Neural progenitor cell (in vitro differentiated cells): ENCODE measurements around the gene C6orf132. TPM values are rescaled to one million over a fixed set of nuclear protein-coding genes. Genes with fewer than 3 reads are reported as not detected.
A peak's percentile ranks its signal among the peaks of the same experiment; 100 is the strongest.
"Not testable (repeated sequence)": the region's sequence is repeated elsewhere in the genome, so short reads cannot be mapped to it uniquely, and the experiment has no call there.

Source experiments
- DNase-seq: peaks from one replicate; pipeline ENCODE4 v3.0.0-alpha.2; 2016; ENCODE audit warnings: low spot score
- H2AFZ ChIP-seq: fragments of 200-600 bp; sonication (generic); replicated peaks from 2 replicates; pipeline ENCODE4 v1.6.1; 2016; ENCODE audit warnings: antibody characterized with exemption
- H3F3A ChIP-seq: fragments of 200-600 bp; sonication (generic); 2 replicates; pipeline ENCODE4 v1.6.1; 2016; ENCODE audit warnings: antibody characterized with exemption, low read depth
- H3K27ac ChIP-seq: fragments of 200-600 bp; sonication (generic); 2 replicates; pipeline ENCODE4 v1.5.1; 2016; ENCODE audit warnings: mild to moderate bottlenecking
- H3K27me3 ChIP-seq: fragments of 200-600 bp; sonication (generic); 2 replicates; pipeline ENCODE4 v1.6.1; 2016; ENCODE audit warnings: mild to moderate bottlenecking, moderate library complexity
- H3K36me3 ChIP-seq: fragments of 200-600 bp; sonication (generic); 2 replicates; pipeline ENCODE4 v1.5.1; 2016
- H3K4me1 ChIP-seq: fragments of 200-600 bp; sonication (generic); 2 replicates; pipeline ENCODE4 v1.6.1; 2016; ENCODE audit warnings: mixed run types
- H3K4me2 ChIP-seq: fragments of 200-600 bp; sonication (generic); 2 replicates; pipeline ENCODE4 v1.6.1; 2016
- H3K4me3 ChIP-seq: fragments of 200-600 bp; sonication (generic); 2 replicates; pipeline ENCODE4 v1.5.1; 2016
- H3K79me2 ChIP-seq: fragments of 200-600 bp; sonication (generic); 2 replicates; pipeline ENCODE4 v1.6.1; 2016; ENCODE audit warnings: low read depth
- H3K9ac ChIP-seq: fragments of 200-600 bp; sonication (generic); 2 replicates; pipeline ENCODE4 v1.6.1; 2016
- H3K9me3 ChIP-seq: fragments of 200-600 bp; sonication (generic); 2 replicates; pipeline ENCODE4 v1.5.1; 2016; ENCODE audit warnings: low read depth
- H4K20me1 ChIP-seq: fragments of 200-600 bp; sonication (generic); 2 replicates; pipeline ENCODE4 v1.6.1; 2016; ENCODE audit warnings: low read depth
- H3K27ac Mint-ChIP-seq: 3 replicates; pipeline ENCODE4 v1.8.0; 2021; ENCODE audit warnings: mixed read lengths
- H3K27me3 Mint-ChIP-seq: 2 replicates; pipeline ENCODE4 v1.8.0; 2022; ENCODE audit warnings: low read depth, mild to moderate bottlenecking, inconsistent platforms, moderate library complexity, mixed read lengths; ENCODE audit not compliant: insufficient read depth
- H3K36me3 Mint-ChIP-seq: 3 replicates; pipeline ENCODE4 v1.8.0; 2021; ENCODE audit warnings: mixed read lengths
- H3K4me1 Mint-ChIP-seq: 3 replicates; pipeline ENCODE4 v1.8.0; 2021; ENCODE audit warnings: mixed read lengths
- H3K4me3 Mint-ChIP-seq: 3 replicates; pipeline ENCODE4 v1.8.0; 2021; ENCODE audit warnings: mild to moderate bottlenecking, moderate library complexity, mixed read lengths
- H3K9me3 Mint-ChIP-seq: 3 replicates; pipeline ENCODE4 v1.8.0; 2020; ENCODE audit warnings: mixed read lengths
- EZH2 ChIP-seq: fragments of 200-600 bp; sonication (generic); IDR thresholded peaks from 2 replicates; pipeline ENCODE4 v1.6.1; 2017; ENCODE audit warnings: antibody characterized with exemption, mild to moderate bottlenecking, moderate library complexity
- EZH2phosphoT487 ChIP-seq: fragments of 200-600 bp; sonication (generic); IDR thresholded peaks from 2 replicates; pipeline ENCODE4 v1.6.1; 2017; ENCODE audit warnings: antibody characterized with exemption
- total RNA-seq: library from RNA; depleted of rRNA; stranded (reverse); fragments of >200 nt; gene quantifications from 2 replicates; pipeline ENCODE4 v1.2.3, GENCODE V29; 2015; ENCODE audit warnings: low replicate concordance
- TF ChIP-seq, protein P1 (sequence below): fragments of 200-600 bp; sonication (generic); IDR thresholded peaks from 2 replicates; pipeline ENCODE4 v1.5.1; 2017; ENCODE audit warnings: antibody characterized with exemption, mild to moderate bottlenecking

C6orf132 gene
- total RNA-seq, 1 donor from 2014 or later, result 1.8 TPM

GRCh38 chr6:42175860-42176259, 33.4 kb upstream of the C6orf132 start:
- Histone ChIP-seq H3K36me3 (no peaks in the 10 kb centered on the region), H3K4me2 (no peak overlapping the region), H3K79me2 (no peaks in the 10 kb centered on the region), H2AFZ (no peak overlapping the region), H3K27me3 (no peaks in the 10 kb centered on the region), H3K9me3 (no peaks in the 10 kb centered on the region), H3F3A (peaks cover 20% of the 10 kb centered on the region), H3K9ac (no peak overlapping the region), H3K4me1 (no peaks in the 10 kb centered on the region), H3K27ac (no peak overlapping the region), H3K4me3 (no peak overlapping the region), H4K20me1 (no peaks in the 10 kb centered on the region)
- Mint-ChIP-seq H3K27me3 (peaks cover 14% of the 10 kb centered on the region), H3K4me1 (peaks cover 9% of the 10 kb centered on the region), H3K4me3 (no peak overlapping the region), H3K27ac (no peak overlapping the region), H3K36me3 (no peaks in the 10 kb centered on the region), H3K9me3 (no peaks in the 10 kb centered on the region)
- DNase-seq, result peak; percentile 33
- no peak for TF ChIP-seq EZH2
- TF ChIP-seq, protein P1, sequence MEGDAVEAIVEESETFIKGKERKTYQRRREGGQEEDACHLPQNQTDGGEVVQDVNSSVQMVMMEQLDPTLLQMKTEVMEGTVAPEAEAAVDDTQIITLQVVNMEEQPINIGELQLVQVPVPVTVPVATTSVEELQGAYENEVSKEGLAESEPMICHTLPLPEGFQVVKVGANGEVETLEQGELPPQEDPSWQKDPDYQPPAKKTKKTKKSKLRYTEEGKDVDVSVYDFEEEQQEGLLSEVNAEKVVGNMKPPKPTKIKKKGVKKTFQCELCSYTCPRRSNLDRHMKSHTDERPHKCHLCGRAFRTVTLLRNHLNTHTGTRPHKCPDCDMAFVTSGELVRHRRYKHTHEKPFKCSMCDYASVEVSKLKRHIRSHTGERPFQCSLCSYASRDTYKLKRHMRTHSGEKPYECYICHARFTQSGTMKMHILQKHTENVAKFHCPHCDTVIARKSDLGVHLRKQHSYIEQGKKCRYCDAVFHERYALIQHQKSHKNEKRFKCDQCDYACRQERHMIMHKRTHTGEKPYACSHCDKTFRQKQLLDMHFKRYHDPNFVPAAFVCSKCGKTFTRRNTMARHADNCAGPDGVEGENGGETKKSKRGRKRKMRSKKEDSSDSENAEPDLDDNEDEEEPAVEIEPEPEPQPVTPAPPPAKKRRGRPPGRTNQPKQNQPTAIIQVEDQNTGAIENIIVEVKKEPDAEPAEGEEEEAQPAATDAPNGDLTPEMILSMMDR, result peak; percentile 48

- H4K20me1 ChIP-seq, result no peaks in the 10 kb centered on the region
- Mint-ChIP-seq H3K4me1 (peaks cover 4% of the 10 kb centered on the region), H3K36me3 (no peaks in the 10 kb centered on the region), H3K27ac (no peak within 1 kb of the TSS), H3K27me3 (peaks cover 8% of the 10 kb centered on the region), H3K9me3 (no peaks in the 10 kb centered on the region), H3K4me3 (no peak within 1 kb of the TSS)
- no peak within 1 kb of the TSS for H3K27ac ChIP-seq
- H2AFZ ChIP-seq, result no peak within 1 kb of the TSS
- H3K36me3 ChIP-seq, result no peaks in the 10 kb centered on the region
- no peaks in the 10 kb centered on the region for H3K9me3 ChIP-seq
- no peak for TF ChIP-seq EZH2
- TF ChIP-seq, protein P1, result no peak
- TF ChIP-seq EZH2phosphoT487, result no peak
- H3K4me1 ChIP-seq, result no peaks in the 10 kb centered on the region
- no peaks in the 10 kb centered on the region for H3K27me3 ChIP-seq
- DNase-seq, result no peak
- peaks cover 16% of the 10 kb centered on the region for H3F3A ChIP-seq
- H3K79me2 ChIP-seq, result no peaks in the 10 kb centered on the region
- no peak within 1 kb of the TSS for H3K9ac ChIP-seq
- H3K4me2 ChIP-seq, result no peak within 1 kb of the TSS
- no peak within 1 kb of the TSS for H3K4me3 ChIP-seq
Observed at GRCh38 chr6:42173101-42173500, 30.7 kb upstream of the C6orf132 start, which contains the start of gene GUCA1A. TSS of gene GUCA1A (plus strand) at chr6:42173364. CDS start at chr6:42173614, 250 bp downstream.

DNA sequence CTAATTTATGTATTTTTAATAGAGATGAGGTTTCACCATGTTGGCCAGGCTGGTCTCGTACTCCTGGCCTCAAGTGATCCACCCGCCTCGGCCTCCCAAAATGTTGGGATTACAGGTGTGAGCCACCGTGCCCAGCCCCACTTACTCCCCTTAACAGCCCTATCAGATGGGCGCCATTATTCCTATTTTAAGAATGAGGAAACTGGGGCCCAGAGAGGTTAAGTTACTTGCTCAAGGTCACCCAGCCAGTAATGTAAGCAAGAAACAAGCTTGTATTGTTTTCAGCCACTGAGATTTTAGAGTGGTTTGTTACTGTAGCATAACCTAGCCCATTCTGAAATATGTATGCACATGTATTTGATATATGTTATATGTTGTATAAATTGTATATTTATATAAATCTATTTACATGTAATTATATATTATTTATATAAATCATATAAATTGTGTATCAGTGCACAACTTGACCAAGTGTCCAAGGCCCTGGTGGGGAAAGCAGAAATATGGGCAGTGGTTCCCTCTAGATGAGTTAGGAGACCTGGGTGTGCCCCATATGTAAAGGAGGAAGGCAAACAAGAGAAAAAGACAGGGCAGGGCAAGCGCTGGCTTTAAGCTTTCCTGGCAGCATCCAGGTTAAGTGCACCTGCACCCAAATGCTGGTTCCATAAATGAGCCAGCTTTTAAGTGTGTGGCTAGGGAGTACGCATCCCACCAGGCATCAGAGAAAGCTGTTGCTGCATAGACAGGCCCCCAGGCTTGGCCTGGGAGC, 29.6 kb upstream of the C6orf132 start:
- no peaks in the 10 kb centered on the region for H3K36me3 Mint-ChIP-seq
- no peaks in the 10 kb centered on the region for H3K9me3 ChIP-seq

DNA sequence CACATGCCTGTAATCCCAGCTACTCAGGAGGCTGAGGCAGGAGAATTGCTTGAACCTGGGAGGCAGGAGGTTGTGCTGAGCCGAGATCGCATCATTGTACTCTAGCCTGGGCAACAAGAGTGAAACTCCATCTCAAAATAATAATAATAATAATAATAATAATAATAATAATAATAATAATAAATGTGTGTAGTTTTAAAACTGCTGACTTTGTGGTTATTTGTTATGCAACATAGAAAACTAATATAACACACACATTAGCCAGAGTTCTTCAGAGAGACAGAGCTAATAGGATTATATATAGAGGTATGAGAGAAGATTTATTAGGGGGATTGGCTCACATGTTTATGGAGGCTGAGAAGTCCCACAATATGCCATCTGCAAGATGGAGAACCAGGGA, 27.4 kb upstream of the C6orf132 start:
- H2AFZ ChIP-seq, H3K27me3 ChIP-seq, H3K27ac ChIP-seq, H3K36me3 ChIP-seq, H3K27ac Mint-ChIP-seq, H3K79me2 ChIP-seq, H3K27me3 Mint-ChIP-seq, H3K9ac ChIP-seq, H3K4me1 ChIP-seq, H3K9me3 Mint-ChIP-seq, H3K4me1 Mint-ChIP-seq, H3K4me2 ChIP-seq, H4K20me1 ChIP-seq, H3F3A ChIP-seq, H3K4me3 ChIP-seq, H3K36me3 Mint-ChIP-seq, H3K9me3 ChIP-seq, DNase-seq, H3K4me3 Mint-ChIP-seq: not testable (repeated sequence)

More for the DNA sequence above, 29.6 kb upstream of the C6orf132 start:
- Mint-ChIP-seq H3K27ac (no peak overlapping the region), H3K4me1 (no peaks in the 10 kb centered on the region), H3K4me3 (no peak overlapping the region), H3K27me3 (peaks cover 4% of the 10 kb centered on the region), H3K9me3 (no peaks in the 10 kb centered on the region)
- Histone ChIP-seq H4K20me1 (no peaks in the 10 kb centered on the region), H3K4me2 (no peak overlapping the region), H3K9ac (no peak overlapping the region), H3K27me3 (no peaks in the 10 kb centered on the region), H2AFZ (no peak overlapping the region), H3K4me1 (no peaks in the 10 kb centered on the region), H3K4me3 (no peak overlapping the region), H3F3A (peaks cover 6% of the 10 kb centered on the region), H3K27ac (no peak overlapping the region), H3K36me3 (no peaks in the 10 kb centered on the region), H3K79me2 (no peaks in the 10 kb centered on the region)
- no peak for DNase-seq
- TF ChIP-seq EZH2, result no peak
- TF ChIP-seq, protein P1, result no peak
- TF ChIP-seq EZH2phosphoT487, result no peak
